WERI-Rb-1 (cell line): ENCODE measurements around the gene POMT1.

Source experiments
- DNase-seq: peaks from one replicate; pipeline ENCODE4 v3.0.0-alpha.2; 2020
- H3K27ac ChIP-seq: fragments of 250-450 bp; sonication (Bioruptor Pico); 2 replicates; pipeline ENCODE4 v1.5.1; 2020; ENCODE audit warnings: mild to moderate bottlenecking, moderate library complexity
- H3K27me3 ChIP-seq: fragments of 250-450 bp; sonication (Bioruptor Pico); 2 replicates; pipeline ENCODE4 v1.5.1; 2021; ENCODE audit warnings: mild to moderate bottlenecking, low read depth, moderate library complexity; ENCODE audit not compliant: insufficient read depth, severe bottlenecking
- H3K36me3 ChIP-seq: fragments of 250-450 bp; sonication (Bioruptor Pico); 2 replicates; pipeline ENCODE4 v1.5.1; 2020; ENCODE audit warnings: mild to moderate bottlenecking, moderate library complexity
- H3K4me3 ChIP-seq: 2 replicates; pipeline ENCODE4 v1.5.1; 2011; ENCODE audit warnings: low read depth, mild to moderate bottlenecking, control low read depth, low read length
- H3K9me3 ChIP-seq: fragments of 250-450 bp; sonication (Bioruptor Pico); 2 replicates; pipeline ENCODE4 v1.5.1; 2021; ENCODE audit warnings: mild to moderate bottlenecking, moderate library complexity; ENCODE audit not compliant: severe bottlenecking
- TF ChIP-seq, protein P1 (sequence below): IDR thresholded peaks from 2 replicates; pipeline ENCODE4 v1.5.1; 2011; ENCODE audit warnings: low read depth, mild to moderate bottlenecking, control low read depth, inconsistent platforms, low read length

Gene POMT1

GRCh38 chr9:131500939-131501541 lies 1.7 kb upstream of the POMT1 start:
- peaks cover 55% of the 10 kb centered on the region for H3K36me3 ChIP-seq
- no peak overlapping the region for H3K27ac ChIP-seq
- TF ChIP-seq, protein P1, sequence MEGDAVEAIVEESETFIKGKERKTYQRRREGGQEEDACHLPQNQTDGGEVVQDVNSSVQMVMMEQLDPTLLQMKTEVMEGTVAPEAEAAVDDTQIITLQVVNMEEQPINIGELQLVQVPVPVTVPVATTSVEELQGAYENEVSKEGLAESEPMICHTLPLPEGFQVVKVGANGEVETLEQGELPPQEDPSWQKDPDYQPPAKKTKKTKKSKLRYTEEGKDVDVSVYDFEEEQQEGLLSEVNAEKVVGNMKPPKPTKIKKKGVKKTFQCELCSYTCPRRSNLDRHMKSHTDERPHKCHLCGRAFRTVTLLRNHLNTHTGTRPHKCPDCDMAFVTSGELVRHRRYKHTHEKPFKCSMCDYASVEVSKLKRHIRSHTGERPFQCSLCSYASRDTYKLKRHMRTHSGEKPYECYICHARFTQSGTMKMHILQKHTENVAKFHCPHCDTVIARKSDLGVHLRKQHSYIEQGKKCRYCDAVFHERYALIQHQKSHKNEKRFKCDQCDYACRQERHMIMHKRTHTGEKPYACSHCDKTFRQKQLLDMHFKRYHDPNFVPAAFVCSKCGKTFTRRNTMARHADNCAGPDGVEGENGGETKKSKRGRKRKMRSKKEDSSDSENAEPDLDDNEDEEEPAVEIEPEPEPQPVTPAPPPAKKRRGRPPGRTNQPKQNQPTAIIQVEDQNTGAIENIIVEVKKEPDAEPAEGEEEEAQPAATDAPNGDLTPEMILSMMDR: no peak
- H3K4me3 ChIP-seq: no peak overlapping the region
- no peaks in the 10 kb centered on the region for H3K9me3 ChIP-seq
- H3K27me3 ChIP-seq: no peaks in the 10 kb centered on the region
- DNase-seq: no peak

DNA sequence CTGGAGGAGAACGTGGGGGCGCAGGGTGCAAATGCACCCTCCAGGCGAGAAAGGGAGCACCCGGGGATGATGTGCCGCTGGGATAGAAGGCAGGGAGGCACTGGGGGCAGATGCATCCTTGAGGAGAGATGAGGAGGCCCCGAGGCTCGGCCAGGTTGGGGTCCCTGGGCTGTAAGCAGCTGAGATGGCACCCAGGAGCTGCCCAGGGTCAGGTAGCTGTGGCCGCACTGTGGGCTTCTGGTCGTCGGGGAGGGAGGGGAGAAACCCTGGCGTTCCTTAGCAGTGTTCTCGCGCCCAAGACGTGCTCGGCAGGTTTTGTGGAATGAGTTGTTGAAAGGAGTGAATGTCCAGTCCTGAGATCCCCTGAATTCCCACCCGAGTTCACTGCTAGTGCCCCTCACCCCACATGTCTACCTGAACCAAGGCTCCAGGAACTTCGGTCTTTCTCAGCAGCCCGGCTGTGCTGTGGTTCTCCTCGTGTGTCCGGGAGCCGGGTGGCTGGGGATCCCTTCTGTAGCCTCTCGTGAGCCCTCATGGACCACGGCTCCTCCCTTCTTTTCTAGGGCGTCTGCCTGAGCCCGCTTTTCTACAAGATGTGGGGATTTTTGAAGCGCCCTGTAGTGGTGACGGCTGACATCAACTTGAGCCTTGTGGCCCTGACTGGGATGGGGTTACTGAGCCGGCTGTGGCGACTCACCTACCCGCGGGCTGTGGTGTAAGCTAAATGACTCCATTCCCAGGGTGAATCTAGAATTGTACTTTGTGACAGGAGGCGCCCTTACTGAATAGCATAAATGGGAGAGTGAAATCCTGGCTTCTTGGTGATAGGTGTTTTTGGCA lies 1.1 kb downstream of the POMT1 start:
- H3K27ac ChIP-seq: peak overlapping the region; percentile 79
- TF ChIP-seq, protein P1: no peak
- no peaks in the 10 kb centered on the region for H3K9me3 ChIP-seq
- no peaks in the 10 kb centered on the region for H3K27me3 ChIP-seq
- peak overlapping the region; percentile 85 for H3K4me3 ChIP-seq
- H3K36me3 ChIP-seq: peaks cover 45% of the 10 kb centered on the region
- DNase-seq: peak; percentile 66

- Histone ChIP-seq H3K27ac (no peak overlapping the region), H3K4me3 (no peak overlapping the region), H3K9me3 (no peaks in the 10 kb centered on the region), H3K27me3 (no peaks in the 10 kb centered on the region), H3K36me3 (peaks cover 45% of the 10 kb centered on the region)
- TF ChIP-seq, protein P1: no peak
- no peak for DNase-seq
Observed at GRCh38 chr9:131505012-131505411, 2.3 kb downstream of the POMT1 start.

DNA sequence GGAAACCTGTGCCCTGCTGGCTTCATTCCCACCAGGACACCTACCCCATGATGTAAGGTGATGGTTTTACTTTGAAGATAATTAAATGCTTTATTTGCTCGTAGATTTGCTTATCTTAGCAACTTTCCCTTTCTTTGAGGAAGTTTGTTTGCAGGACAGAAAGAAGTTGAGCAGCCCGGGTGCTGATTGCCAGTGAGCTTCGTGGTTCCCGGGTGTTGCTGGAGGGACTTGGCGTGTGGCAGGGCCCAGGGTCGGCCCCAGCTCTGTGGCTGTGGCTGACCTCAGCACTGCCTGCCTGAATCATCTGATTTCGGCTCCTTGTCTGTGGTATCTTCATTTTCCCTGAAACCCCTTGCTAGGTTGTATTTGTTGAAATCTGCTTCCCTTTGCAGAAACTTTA lies 8.7 kb downstream of the POMT1 start:
- H3K36me3 ChIP-seq: peaks cover 83% of the 10 kb centered on the region
- H3K4me3 ChIP-seq: no peak overlapping the region
- no peaks in the 10 kb centered on the region for H3K27me3 ChIP-seq
- TF ChIP-seq, protein P1: no peak
- no peak for DNase-seq
- H3K9me3 ChIP-seq: no peaks in the 10 kb centered on the region
- no peak overlapping the region for H3K27ac ChIP-seq

- Histone ChIP-seq H3K36me3 (peaks cover 86% of the 10 kb centered on the region), H3K27ac (no peak overlapping the region), H3K27me3 (no peaks in the 10 kb centered on the region), H3K9me3 (no peaks in the 10 kb centered on the region), H3K4me3 (no peak overlapping the region)
- DNase-seq: no peak
- TF ChIP-seq, protein P1: no peak
Observed at GRCh38 chr9:131511880-131512279, 9.2 kb downstream of the POMT1 start.
